ENCODE measurements around the gene STC2. TPM values are rescaled to one million over a fixed set of nuclear protein-coding genes. Genes with fewer than 3 reads are reported as not detected.

STC2 gene
- total RNA-seq, 1 experiment from 2014 or later, result 224 TPM

DNA sequence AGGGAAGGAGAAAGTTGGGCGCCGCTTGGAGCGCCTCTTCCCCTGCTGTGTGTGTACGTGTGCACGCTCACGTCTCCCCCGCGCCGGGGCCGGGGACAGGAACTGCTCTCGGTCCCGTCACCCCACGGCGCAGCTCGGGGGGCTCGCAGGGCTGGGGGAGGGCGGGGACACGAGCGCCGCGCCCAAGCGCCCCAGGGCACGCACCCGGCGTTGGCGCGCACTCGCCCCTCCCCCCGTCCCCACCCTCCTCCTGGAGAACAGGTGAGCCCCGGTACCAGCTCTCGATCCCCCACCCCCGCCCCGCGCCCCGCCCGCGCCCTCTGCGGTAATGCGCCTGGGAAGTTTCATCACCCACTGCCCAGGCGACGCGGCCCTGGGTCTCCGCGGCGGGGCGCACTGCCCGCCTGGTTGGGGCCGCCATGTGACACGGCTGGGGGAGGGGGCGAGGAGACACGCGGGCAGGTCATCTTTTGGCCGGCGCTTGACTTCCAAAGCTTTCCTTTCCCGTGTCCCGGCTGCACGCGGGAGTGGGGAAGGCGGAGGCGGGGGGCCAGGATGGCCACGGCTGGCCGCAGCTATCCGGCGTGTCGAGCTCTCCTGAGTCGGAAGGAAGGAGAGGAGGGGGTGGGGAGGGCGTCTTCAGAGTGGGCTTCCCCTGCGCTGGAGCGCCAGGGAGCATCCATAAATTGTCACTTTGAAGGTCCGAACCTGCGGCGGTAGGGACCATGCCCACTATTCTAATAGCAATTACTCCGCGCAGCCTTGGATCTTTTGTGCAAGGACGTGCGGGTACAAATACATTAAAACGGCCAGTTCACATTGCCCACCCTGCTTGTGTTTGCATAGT is 1.5 kb upstream of the STC2 start:
- Histone ChIP-seq H3K4me3 (ENCODE audit: low read depth, low read length) (peak overlapping the region; percentile 87), H3K36me3 (ENCODE audit: control insufficient read depth, insufficient read depth, low read length) (peaks cover 4% of the 10 kb centered on the region), H3K9me3 (no peaks in the 10 kb centered on the region), H3K4me1 (peaks cover 19% of the 10 kb centered on the region), H3K27me3 (replicated peaks; ENCODE audit: control insufficient read depth, insufficient read depth, low read length) (no peaks in the 10 kb centered on the region)
- peak overlapping the region; percentile 97 for H3K27ac Mint-ChIP-seq (ENCODE audit: unreplicated experiment)
- intact Hi-C loops (cut with micrococcal nuclease; ENCODE audit: unreplicated experiment), result loop anchor here (1.0 to 5.0 kb wide), 6 partner anchors 15 to 347 kb away; partner anchors contain the start of genes ATP6V0E1 and BOD1
- TF ChIP-seq, protein P1, sequence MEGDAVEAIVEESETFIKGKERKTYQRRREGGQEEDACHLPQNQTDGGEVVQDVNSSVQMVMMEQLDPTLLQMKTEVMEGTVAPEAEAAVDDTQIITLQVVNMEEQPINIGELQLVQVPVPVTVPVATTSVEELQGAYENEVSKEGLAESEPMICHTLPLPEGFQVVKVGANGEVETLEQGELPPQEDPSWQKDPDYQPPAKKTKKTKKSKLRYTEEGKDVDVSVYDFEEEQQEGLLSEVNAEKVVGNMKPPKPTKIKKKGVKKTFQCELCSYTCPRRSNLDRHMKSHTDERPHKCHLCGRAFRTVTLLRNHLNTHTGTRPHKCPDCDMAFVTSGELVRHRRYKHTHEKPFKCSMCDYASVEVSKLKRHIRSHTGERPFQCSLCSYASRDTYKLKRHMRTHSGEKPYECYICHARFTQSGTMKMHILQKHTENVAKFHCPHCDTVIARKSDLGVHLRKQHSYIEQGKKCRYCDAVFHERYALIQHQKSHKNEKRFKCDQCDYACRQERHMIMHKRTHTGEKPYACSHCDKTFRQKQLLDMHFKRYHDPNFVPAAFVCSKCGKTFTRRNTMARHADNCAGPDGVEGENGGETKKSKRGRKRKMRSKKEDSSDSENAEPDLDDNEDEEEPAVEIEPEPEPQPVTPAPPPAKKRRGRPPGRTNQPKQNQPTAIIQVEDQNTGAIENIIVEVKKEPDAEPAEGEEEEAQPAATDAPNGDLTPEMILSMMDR (IDR thresholded peaks at IDR 0.05; ENCODE audit: insufficient read depth in 1 of 2, low read depth in 1 of 2, low read length in 1 of 2, severe bottlenecking in 1 of 2, unreplicated experiment in 1 of 2), result peak; percentile 31 to 65
- ChIA-PET CTCF (interaction anchor here (0.7 to 7.1 kb wide), 11 partner anchors 10 to 623 kb away, joined by 3 to 120 read pairs (median 3); no protein-coding TSS in a partner anchor), POLR2A (interaction anchor here (0.6 to 5.3 kb wide), 16 partner anchors 10 to 1046 kb away, joined by 3 to 72 read pairs (median 6); partner anchors contain the start of genes BNIP1, BOD1, DUSP1 and UBTD2)
- peak overlapping the region; percentile 91 for H3K4me3 Mint-ChIP-seq (ENCODE audit: unreplicated experiment)
- BruUV-seq (replicated peaks), result no TSS peak
- peaks cover 15% of the 10 kb centered on the region for H3K4me1 Mint-ChIP-seq (ENCODE audit: low read depth, unreplicated experiment)
- H3K36me3 Mint-ChIP-seq (ENCODE audit: insufficient read depth, unreplicated experiment), result peaks cover 62% of the 10 kb centered on the region
- no peaks in the 10 kb centered on the region for H3K9me3 Mint-ChIP-seq (ENCODE audit: unreplicated experiment)
- peak; percentile 95 to 96 for DNase-seq
- H3K27me3 Mint-ChIP-seq (ENCODE audit: insufficient read depth, unreplicated experiment), result no peaks in the 10 kb centered on the region

DNA sequence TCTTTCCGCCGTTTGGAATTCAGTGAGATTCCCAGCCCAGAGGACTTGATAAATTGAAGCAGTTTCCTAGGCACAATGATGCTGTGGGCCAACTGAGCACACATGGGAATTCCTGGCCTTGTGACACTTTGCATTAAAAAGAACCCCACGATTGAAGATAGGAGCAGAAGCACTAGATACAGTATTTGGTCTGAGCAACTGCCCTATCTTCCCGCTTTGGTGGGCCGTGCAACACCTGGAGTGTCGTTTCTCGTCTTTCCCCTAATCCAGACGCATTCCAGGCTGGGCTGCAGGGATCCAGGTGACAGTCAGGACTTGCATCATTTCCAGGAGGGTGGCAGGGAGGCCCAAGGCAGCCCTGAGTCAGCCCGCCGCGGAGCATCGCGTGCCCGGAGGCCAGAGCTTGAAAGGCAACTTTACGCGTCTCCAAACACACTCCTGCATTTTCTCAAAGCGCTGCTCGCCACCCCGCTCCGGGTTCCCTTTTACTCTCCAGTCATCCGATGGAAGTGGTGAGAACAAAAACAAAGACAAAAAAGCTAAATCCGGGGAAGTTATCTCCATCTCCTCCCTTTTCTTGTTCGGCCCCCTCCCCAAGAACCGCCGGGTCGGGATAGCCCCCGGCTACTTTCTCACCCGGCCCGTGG is 753 bp upstream of the STC2 start:
- H3K4me3 Mint-ChIP-seq (ENCODE audit: unreplicated experiment), result peak overlapping the region; percentile 91
- intact Hi-C loops (cut with micrococcal nuclease; ENCODE audit: unreplicated experiment), result loop anchor here (2.0 to 5.0 kb wide), 3 partner anchors 208 to 288 kb away; partner anchors contain the start of gene BOD1
- H3K36me3 ChIP-seq (ENCODE audit: control insufficient read depth, insufficient read depth, low read length), result peaks cover 4% of the 10 kb centered on the region
- H3K4me1 Mint-ChIP-seq (ENCODE audit: low read depth, unreplicated experiment), result peaks cover 17% of the 10 kb centered on the region
- POLR2A ChIA-PET, result interaction anchor here (0.6 to 5.3 kb wide), 19 partner anchors 11 to 634 kb away, joined by 3 to 72 read pairs (median 8); partner anchors contain the start of genes BNIP1, BOD1 and CPEB4
- H3K27ac Mint-ChIP-seq (ENCODE audit: unreplicated experiment), result peak overlapping the region; percentile 97
- H3K27me3 Mint-ChIP-seq (ENCODE audit: insufficient read depth, unreplicated experiment), result no peaks in the 10 kb centered on the region
- no peaks in the 10 kb centered on the region for H3K9me3 Mint-ChIP-seq (ENCODE audit: unreplicated experiment)
- H3K4me1 ChIP-seq, result peaks cover 19% of the 10 kb centered on the region
- TSS peak; percentile 93 for BruUV-seq (replicated peaks)
- peaks cover 70% of the 10 kb centered on the region for H3K36me3 Mint-ChIP-seq (ENCODE audit: insufficient read depth, unreplicated experiment)
- no peaks in the 10 kb centered on the region for H3K9me3 ChIP-seq
- no peaks in the 10 kb centered on the region for H3K27me3 ChIP-seq (replicated peaks; ENCODE audit: control insufficient read depth, insufficient read depth, low read length)
- peak overlapping the region; percentile 87 for H3K4me3 ChIP-seq (ENCODE audit: low read depth, low read length)
- CTCF ChIA-PET, result interaction anchor here (0.7 to 7.1 kb wide), 10 partner anchors 9 to 622 kb away, joined by 3 to 120 read pairs (median 4); no protein-coding TSS in a partner anchor
- TF ChIP-seq, protein P1 (IDR thresholded peaks at IDR 0.05; ENCODE audit: insufficient read depth in 1 of 2, low read depth in 1 of 2, low read length in 1 of 2, severe bottlenecking in 1 of 2, unreplicated experiment in 1 of 2), result no peak
- peak; percentile 87 to 91 for DNase-seq

All from Caco-2 (cell line).